ENCODE measurements around the gene KRTAP2-4. TPM values are rescaled to one million over a fixed set of nuclear protein-coding genes. Genes with fewer than 3 reads are reported as not detected.

The KRTAP2-4 gene
- total RNA-seq, 1 experiment from 2014 or later: not detected

DNA sequence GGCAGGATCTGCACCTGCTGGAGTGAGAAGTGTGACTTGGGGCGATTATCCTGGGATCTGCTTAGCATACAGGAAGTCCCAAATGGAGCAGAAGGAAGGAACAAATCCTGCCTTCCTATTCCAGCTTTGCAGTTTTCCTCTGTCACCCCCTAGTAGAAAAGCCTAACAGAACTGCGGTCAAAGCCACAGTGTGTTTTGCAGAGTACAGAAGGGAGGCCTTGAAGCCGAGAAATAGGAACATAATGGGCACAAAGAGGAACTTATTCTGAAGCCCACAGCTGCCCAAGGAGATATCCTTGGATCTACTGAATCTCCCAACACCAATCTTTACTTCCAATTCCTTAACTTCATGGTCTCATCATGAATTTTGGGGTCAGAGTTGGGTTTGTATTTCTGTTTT lies 47.1 kb downstream of the KRTAP2-4 start:
- intact Hi-C loops (cut with micrococcal nuclease; ENCODE audit: unreplicated experiment) (no loop called here), in situ Hi-C loops (cut with HindIII; ENCODE audit: low pct_unique_long_range_greater_than_20kb, low sequenced_read_pairs) (no loop called here)
- TF ChIP-seq, protein P1, sequence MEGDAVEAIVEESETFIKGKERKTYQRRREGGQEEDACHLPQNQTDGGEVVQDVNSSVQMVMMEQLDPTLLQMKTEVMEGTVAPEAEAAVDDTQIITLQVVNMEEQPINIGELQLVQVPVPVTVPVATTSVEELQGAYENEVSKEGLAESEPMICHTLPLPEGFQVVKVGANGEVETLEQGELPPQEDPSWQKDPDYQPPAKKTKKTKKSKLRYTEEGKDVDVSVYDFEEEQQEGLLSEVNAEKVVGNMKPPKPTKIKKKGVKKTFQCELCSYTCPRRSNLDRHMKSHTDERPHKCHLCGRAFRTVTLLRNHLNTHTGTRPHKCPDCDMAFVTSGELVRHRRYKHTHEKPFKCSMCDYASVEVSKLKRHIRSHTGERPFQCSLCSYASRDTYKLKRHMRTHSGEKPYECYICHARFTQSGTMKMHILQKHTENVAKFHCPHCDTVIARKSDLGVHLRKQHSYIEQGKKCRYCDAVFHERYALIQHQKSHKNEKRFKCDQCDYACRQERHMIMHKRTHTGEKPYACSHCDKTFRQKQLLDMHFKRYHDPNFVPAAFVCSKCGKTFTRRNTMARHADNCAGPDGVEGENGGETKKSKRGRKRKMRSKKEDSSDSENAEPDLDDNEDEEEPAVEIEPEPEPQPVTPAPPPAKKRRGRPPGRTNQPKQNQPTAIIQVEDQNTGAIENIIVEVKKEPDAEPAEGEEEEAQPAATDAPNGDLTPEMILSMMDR (IDR thresholded peaks at IDR 0.05): no peak
- TF ChIP-seq SIN3A (IDR thresholded peaks at IDR 0.05; ENCODE audit: borderline replicate concordance, insufficient read depth, low read depth, low read length) (no peak), TCF7L2 (IDR thresholded peaks at IDR 0.05; ENCODE audit: low read depth, low read length) (no peak), POLR2AphosphoS5 (IDR thresholded peaks at IDR 0.05; ENCODE audit: low read depth, low read length) (no peak)
- TF ChIP-seq, protein P2, sequence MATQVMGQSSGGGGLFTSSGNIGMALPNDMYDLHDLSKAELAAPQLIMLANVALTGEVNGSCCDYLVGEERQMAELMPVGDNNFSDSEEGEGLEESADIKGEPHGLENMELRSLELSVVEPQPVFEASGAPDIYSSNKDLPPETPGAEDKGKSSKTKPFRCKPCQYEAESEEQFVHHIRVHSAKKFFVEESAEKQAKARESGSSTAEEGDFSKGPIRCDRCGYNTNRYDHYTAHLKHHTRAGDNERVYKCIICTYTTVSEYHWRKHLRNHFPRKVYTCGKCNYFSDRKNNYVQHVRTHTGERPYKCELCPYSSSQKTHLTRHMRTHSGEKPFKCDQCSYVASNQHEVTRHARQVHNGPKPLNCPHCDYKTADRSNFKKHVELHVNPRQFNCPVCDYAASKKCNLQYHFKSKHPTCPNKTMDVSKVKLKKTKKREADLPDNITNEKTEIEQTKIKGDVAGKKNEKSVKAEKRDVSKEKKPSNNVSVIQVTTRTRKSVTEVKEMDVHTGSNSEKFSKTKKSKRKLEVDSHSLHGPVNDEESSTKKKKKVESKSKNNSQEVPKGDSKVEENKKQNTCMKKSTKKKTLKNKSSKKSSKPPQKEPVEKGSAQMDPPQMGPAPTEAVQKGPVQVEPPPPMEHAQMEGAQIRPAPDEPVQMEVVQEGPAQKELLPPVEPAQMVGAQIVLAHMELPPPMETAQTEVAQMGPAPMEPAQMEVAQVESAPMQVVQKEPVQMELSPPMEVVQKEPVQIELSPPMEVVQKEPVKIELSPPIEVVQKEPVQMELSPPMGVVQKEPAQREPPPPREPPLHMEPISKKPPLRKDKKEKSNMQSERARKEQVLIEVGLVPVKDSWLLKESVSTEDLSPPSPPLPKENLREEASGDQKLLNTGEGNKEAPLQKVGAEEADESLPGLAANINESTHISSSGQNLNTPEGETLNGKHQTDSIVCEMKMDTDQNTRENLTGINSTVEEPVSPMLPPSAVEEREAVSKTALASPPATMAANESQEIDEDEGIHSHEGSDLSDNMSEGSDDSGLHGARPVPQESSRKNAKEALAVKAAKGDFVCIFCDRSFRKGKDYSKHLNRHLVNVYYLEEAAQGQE (IDR thresholded peaks at IDR 0.05; ENCODE audit: insufficient read depth in 1 of 2, low read depth in 2 of 2, low read length in 1 of 2): no peak
- BruUV-seq (replicated peaks): no TSS peak
- CTCF ChIA-PET: no interaction called here
- H3K27me3 ChIP-seq (ENCODE audit: control insufficient read depth, insufficient read depth, low read length): peaks cover under 1% of the 10 kb centered on the region; the same call in 1 of the 2 replicates
- no peak for ATAC-seq
- POLR2A ChIA-PET: interaction anchor here (0.6 kb wide), 1 partner anchor 44 kb away, joined by 5 read pairs; no protein-coding TSS in a partner anchor
- DNase-seq (ENCODE audit: low read depth, low spot score): no peak
- H3K36me3 ChIP-seq (ENCODE audit: control insufficient read depth, insufficient read depth, low read length): no peaks in the 10 kb centered on the region
- H3K4me1 ChIP-seq (ENCODE audit: control insufficient read depth, insufficient read depth, low read length): no peaks in the 10 kb centered on the region
- no peak overlapping the region for H3K4me3 ChIP-seq (ENCODE audit: low read depth in 2 of 2, low read length in 2 of 2)
- H3K9me3 ChIP-seq (ENCODE audit: control insufficient read depth, insufficient read depth, low read depth, low read length): no peaks in the 10 kb centered on the region
- H3K27ac ChIP-seq (ENCODE audit: low read length): no peak overlapping the region

DNA sequence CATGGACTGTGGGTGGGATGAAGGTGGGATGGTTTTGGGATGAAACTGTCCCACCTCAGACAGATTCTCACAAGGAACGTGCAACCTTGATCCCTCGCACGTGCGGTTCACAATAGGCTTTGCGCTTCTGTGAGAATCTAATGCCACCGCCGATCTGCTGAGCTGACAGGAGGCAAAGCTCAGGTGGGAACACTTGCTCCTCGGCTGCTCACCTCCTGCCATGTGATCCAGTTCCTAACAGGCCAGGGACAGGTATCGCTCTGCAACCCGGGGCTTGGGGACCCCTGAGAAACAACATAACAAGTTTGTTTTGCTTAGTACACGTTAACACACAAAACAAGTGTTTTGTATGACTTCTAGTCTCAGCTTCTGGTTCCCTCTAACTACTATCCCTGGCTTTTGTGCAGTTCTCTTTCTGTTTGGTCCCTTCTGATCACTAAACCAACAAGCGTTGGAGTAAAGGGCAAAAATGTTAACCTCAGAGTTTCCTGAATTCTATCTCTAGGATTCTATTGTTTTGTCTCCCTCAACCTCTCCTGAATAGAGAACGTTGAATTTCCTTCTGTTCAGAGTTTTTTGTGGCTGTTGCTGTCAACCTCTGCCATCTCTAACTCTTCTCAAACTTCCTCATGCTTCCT lies 49.0 kb downstream of the KRTAP2-4 start:
- ChIA-PET CTCF (no interaction called here), POLR2A (no interaction called here)
- H3K4me1 ChIP-seq (ENCODE audit: control insufficient read depth, insufficient read depth, low read length): no peaks in the 10 kb centered on the region
- BruUV-seq (replicated peaks): no TSS peak
- H3K27ac ChIP-seq (ENCODE audit: low read length): no peak overlapping the region
- H3K27me3 ChIP-seq (ENCODE audit: control insufficient read depth, insufficient read depth, low read length): no peaks in the 10 kb centered on the region; the same call in 1 of the 2 replicates
- TF ChIP-seq SIN3A (IDR thresholded peaks at IDR 0.05; ENCODE audit: borderline replicate concordance, insufficient read depth, low read depth, low read length) (no peak), TCF7L2 (IDR thresholded peaks at IDR 0.05; ENCODE audit: low read depth, low read length) (no peak), POLR2AphosphoS5 (IDR thresholded peaks at IDR 0.05; ENCODE audit: low read depth, low read length) (no peak)
- TF ChIP-seq, protein P2 (IDR thresholded peaks at IDR 0.05; ENCODE audit: insufficient read depth in 1 of 2, low read depth in 2 of 2, low read length in 1 of 2): no peak
- TF ChIP-seq, protein P1 (IDR thresholded peaks at IDR 0.05): no peak
- intact Hi-C loops (cut with micrococcal nuclease; ENCODE audit: unreplicated experiment) (no loop called here), in situ Hi-C loops (cut with HindIII; ENCODE audit: low pct_unique_long_range_greater_than_20kb, low sequenced_read_pairs) (no loop called here)
- H3K4me3 ChIP-seq (ENCODE audit: low read depth in 2 of 2, low read length in 2 of 2): no peak overlapping the region
- no peaks in the 10 kb centered on the region for H3K9me3 ChIP-seq (ENCODE audit: control insufficient read depth, insufficient read depth, low read depth, low read length)
- ATAC-seq (no peak), DNase-seq (ENCODE audit: low read depth, low spot score) (no peak)
- H3K36me3 ChIP-seq (ENCODE audit: control insufficient read depth, insufficient read depth, low read length): no peaks in the 10 kb centered on the region
